Vagina (tissue), 2 donors: ENCODE data around the gene SHC4.

ENCODE experiments used
- CTCF ChIP-seq, 3 experiments: fragments of 450-650 bp in 2 of 3; fragments of 200-600 bp in 1 of 3; sonication (generic) in 1 of 3; IDR thresholded peaks; one replicate each; pipeline ENCODE4 v1.5.1; 2017 to 2019; ENCODE audit warnings: antibody characterized with exemption in 3 of 3, mild to moderate bottlenecking in 2 of 3, moderate library complexity in 2 of 3
- POLR2A ChIP-seq, 2 donors: fragments of 450-650 bp; IDR thresholded peaks; one replicate each; pipeline ENCODE4 v1.6.1; 2017; ENCODE audit warnings: antibody characterized with exemption in 2 of 2, mild to moderate bottlenecking in 2 of 2, moderate library complexity in 2 of 2
- POLR2AphosphoS5 ChIP-seq, 2 donors: sonication (generic); formaldehyde crosslinking; IDR thresholded peaks; one replicate each; pipeline ENCODE4 v1.9.0; 2017; ENCODE audit warnings: antibody characterized with exemption in 2 of 2, mild to moderate bottlenecking in 2 of 2, low read depth in 1 of 2; ENCODE audit not compliant: insufficient read depth in 1 of 2

- TF ChIP-seq CTCF (IDR thresholded peaks at IDR 0.05) (no peak), POLR2AphosphoS5 (IDR thresholded peaks at IDR 0.05; ENCODE audit: insufficient read depth in 1 of 2, low read depth in 1 of 2) (no peak), POLR2A (IDR thresholded peaks at IDR 0.05) (no peak)
Observed at GRCh38 chr15:48845123-48845522, 118.6 kb downstream of the SHC4 start.
